ENCODE data around the gene SRSF5.

SRSF5 gene

DNA sequence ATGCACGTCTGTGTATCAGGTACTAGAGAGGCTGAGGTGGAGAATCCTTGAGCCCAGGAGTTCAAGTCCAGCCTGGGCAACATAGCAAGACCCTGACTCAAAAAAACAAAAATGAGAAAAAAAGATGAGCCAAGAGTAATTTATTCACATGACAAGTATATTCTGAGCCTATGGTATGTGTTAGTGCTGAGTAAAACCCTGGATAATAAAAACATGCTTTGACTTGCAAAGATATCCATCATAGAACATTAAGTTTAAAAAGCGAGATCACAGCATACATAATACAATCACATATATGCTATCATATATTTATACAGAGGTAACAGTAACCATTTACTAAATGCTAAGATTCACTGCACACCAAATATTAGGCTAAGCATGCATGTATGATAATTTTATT lies 54.0 kb downstream of the SRSF5 start:
- ATAC-seq (replicated peaks) (no peak), DNase-seq (no peak)
- H3K27me3 Mint-ChIP-seq, result peaks cover 5 to 8% of the 10 kb centered on the region in 2 donors
- no peak overlapping the region for H3K27ac Mint-ChIP-seq
- no peaks in the 10 kb centered on the region for H3K9me3 Mint-ChIP-seq
- no peak overlapping the region for H3K4me3 Mint-ChIP-seq
- H3K4me1 Mint-ChIP-seq (ENCODE audit: low read depth in 2 of 2), result no peaks in the 10 kb centered on the region
- H3K36me3 Mint-ChIP-seq (ENCODE audit: insufficient read depth), result no peaks in the 10 kb centered on the region
